Osteoblast (primary cell): Measurements from ENCODE around the gene OR1I1. TPM values are rescaled to one million over a fixed set of nuclear protein-coding genes. Genes with fewer than 3 reads are reported as not detected.

ENCODE experiments used
- DNase-seq: peaks from one replicate; pipeline ENCODE4 v3.0.0; 2011; ENCODE audit warnings: low spot score, mixed read lengths; ENCODE audit not compliant: insufficient read length; ENCODE audit errors: missing footprints
- H2AFZ ChIP-seq: 2 replicates; pipeline ENCODE4 v1.6.0; 2011; ENCODE audit warnings: mild to moderate bottlenecking, low read length
- H3K27ac ChIP-seq: 2 replicates; pipeline ENCODE4 v1.5.1; 2011; ENCODE audit warnings: mild to moderate bottlenecking, low read depth, low read length, moderate library complexity
- H3K27me3 ChIP-seq: 2 replicates; pipeline ENCODE4 v1.6.0; 2012; ENCODE audit warnings: mild to moderate bottlenecking, control low read depth, inconsistent platforms, low read length, moderate library complexity; ENCODE audit not compliant: insufficient read depth
- H3K36me3 ChIP-seq: 2 replicates; pipeline ENCODE4 v1.5.1; 2011; ENCODE audit warnings: mild to moderate bottlenecking, low read length, control low read depth, moderate library complexity; ENCODE audit not compliant: insufficient read depth
- H3K4me1 ChIP-seq: 2 replicates; pipeline ENCODE4 v1.5.1; 2011; ENCODE audit warnings: mild to moderate bottlenecking, low read length, control low read depth, moderate library complexity; ENCODE audit not compliant: insufficient read depth
- H3K4me2 ChIP-seq: 2 replicates; pipeline ENCODE4 v1.6.0; 2011; ENCODE audit warnings: mild to moderate bottlenecking, low read length; ENCODE audit not compliant: insufficient read depth
- H3K4me3 ChIP-seq: fragments of 200-600 bp; sonication (generic); 3 replicates; pipeline ENCODE4 v1.5.1; 2012; ENCODE audit warnings: mild to moderate bottlenecking, low read length, inconsistent platforms; ENCODE audit not compliant: insufficient read depth
- H3K79me2 ChIP-seq: 2 replicates; pipeline ENCODE4 v1.6.0; 2012; ENCODE audit warnings: mild to moderate bottlenecking, low read length, control low read depth, inconsistent platforms; ENCODE audit not compliant: insufficient read depth
- H3K9me3 ChIP-seq: 2 replicates; pipeline ENCODE4 v1.5.1; 2011; ENCODE audit warnings: low read depth, low read length, control low read depth
- H4K20me1 ChIP-seq: 2 replicates; pipeline ENCODE4 v1.6.0; 2012; ENCODE audit warnings: mild to moderate bottlenecking, low read length, control low read depth; ENCODE audit not compliant: insufficient read depth
- CTCF ChIP-seq: IDR thresholded peaks from 2 replicates; pipeline ENCODE4 v1.5.1; 2011; ENCODE audit warnings: mild to moderate bottlenecking, low read depth, low read length, moderate library complexity; ENCODE audit errors: extremely low read depth
- total RNA-seq: library from RNA; depleted of rRNA; stranded (reverse); fragments of >200 nt; gene quantifications from 2 replicates; pipeline ENCODE4 v1.2.3, GENCODE V29; 2012

OR1I1 gene
- total RNA-seq, 1 donor, result not detected

GRCh38 chr19:15115762-15116615 is 34.0 kb downstream of the OR1I1 start:
- Histone ChIP-seq H3K27me3 (no peaks in the 10 kb centered on the region), H3K79me2 (peaks cover 4% of the 10 kb centered on the region), H3K4me1 (peaks cover 15% of the 10 kb centered on the region), H3K4me3 (no peak overlapping the region), H3K4me2 (no peak overlapping the region), H2AFZ (no peak overlapping the region), H3K27ac (no peak overlapping the region), H4K20me1 (peaks cover 13% of the 10 kb centered on the region), H3K9me3 (no peaks in the 10 kb centered on the region), H3K36me3 (peaks cover 87% of the 10 kb centered on the region)
- peak; percentile 79 for DNase-seq
- TF ChIP-seq CTCF, result no peak

- DNase-seq, result peak; percentile 73
- Histone ChIP-seq H3K36me3 (peaks cover 81% of the 10 kb centered on the region), H3K27ac (no peak overlapping the region), H2AFZ (no peak overlapping the region), H3K79me2 (no peaks in the 10 kb centered on the region), H3K4me2 (no peak overlapping the region), H3K27me3 (no peaks in the 10 kb centered on the region), H3K9me3 (no peaks in the 10 kb centered on the region), H4K20me1 (peaks cover 13% of the 10 kb centered on the region), H3K4me1 (peaks cover 15% of the 10 kb centered on the region), H3K4me3 (no peak overlapping the region)
- no peak for TF ChIP-seq CTCF
These were observed 34.8 kb downstream of the OR1I1 start for GRCh38 chr19:15116856-15117255.

GRCh38 chr19:15118248-15118647 is 36.2 kb downstream of the OR1I1 start:
- Histone ChIP-seq H3K4me1 (peaks cover 15% of the 10 kb centered on the region), H3K79me2 (peaks cover 6% of the 10 kb centered on the region), H3K27me3 (no peaks in the 10 kb centered on the region), H2AFZ (no peak overlapping the region), H4K20me1 (peaks cover 13% of the 10 kb centered on the region), H3K27ac (no peak overlapping the region), H3K9me3 (no peaks in the 10 kb centered on the region), H3K36me3 (peaks cover 71% of the 10 kb centered on the region), H3K4me2 (no peak overlapping the region), H3K4me3 (no peak overlapping the region)
- no peak for DNase-seq
- no peak for TF ChIP-seq CTCF

- Histone ChIP-seq H2AFZ (no peak overlapping the region), H3K36me3 (peaks cover 65% of the 10 kb centered on the region), H4K20me1 (peaks cover 16% of the 10 kb centered on the region), H3K79me2 (peaks cover 13% of the 10 kb centered on the region), H3K27me3 (no peaks in the 10 kb centered on the region), H3K27ac (no peak overlapping the region), H3K4me3 (no peak overlapping the region), H3K4me1 (peaks cover 15% of the 10 kb centered on the region), H3K9me3 (no peaks in the 10 kb centered on the region), H3K4me2 (no peak overlapping the region)
- no peak for TF ChIP-seq CTCF
- no peak for DNase-seq
These were observed 36.9 kb downstream of the OR1I1 start for GRCh38 chr19:15118789-15119494.
